GM18508 (cell line): ENCODE data around the gene PIK3R1.
A peak's percentile ranks its signal among the peaks of the same experiment; 100 is the strongest.

Experiments used
- ATAC-seq: cut with Tn5 transposase; IDR thresholded peaks from one replicate; pipeline ENCODE4 v1.9.1; 2021; ENCODE audit warnings: moderate number of reproducible peaks; ENCODE audit not compliant: insufficient read depth, unreplicated experiment

The PIK3R1 gene

DNA sequence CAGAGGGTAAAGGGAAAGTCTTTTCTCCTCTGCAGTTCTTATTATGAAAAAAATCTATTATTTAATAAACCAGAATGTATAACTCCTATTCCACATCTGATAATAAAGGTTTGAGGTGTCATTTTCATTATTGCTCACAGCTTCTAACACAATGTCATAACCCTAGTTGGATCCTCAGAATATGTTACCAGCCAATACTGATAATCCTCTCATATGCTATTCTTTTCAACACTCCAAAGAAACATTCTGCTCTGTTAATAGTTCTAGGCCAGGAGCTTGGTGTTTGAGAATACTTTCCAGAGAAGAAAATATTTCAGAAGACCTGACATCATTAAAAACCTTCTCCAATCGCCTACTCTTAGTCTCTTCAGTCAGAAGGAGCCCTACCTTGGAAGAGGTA, 127.1 kb downstream of the PIK3R1 start:
- no peak for ATAC-seq

- peak; percentile 64 for ATAC-seq
These were observed 127.9 kb downstream of the PIK3R1 start for GRCh38 chr5:68343421-68343826.

DNA sequence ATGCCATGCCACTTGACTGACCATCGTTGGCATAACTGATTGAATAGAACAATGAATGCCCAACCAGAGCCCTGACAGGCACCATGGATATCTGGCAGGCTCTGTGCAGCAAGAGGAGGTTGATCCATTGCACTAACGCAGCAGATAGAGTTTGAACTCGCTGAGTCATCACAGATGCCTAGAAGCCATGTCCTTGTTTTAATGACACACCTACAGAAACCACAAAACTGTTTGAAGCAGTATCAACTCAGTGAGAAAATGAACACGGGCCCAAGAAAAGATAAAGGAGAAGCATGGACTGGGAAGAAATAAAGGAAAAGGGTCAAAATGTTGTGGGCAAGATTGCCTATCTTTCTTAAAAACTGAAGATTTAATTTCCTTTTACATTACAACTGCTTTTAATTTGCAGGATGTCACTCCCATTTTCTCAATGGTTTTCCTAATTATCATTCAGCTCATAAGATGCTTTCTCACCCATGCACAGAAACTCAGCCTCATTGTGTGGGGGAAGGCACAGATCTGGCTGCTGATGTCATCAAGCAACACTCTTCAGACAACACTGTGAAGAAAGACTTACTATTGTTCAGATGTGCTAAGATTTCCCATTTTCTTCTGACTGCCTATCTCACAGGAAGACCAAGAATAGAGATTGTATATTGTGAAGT, 129.0 kb downstream of the PIK3R1 start:
- no peak for ATAC-seq

GRCh38 chr5:68345171-68345570, 129.6 kb downstream of the PIK3R1 start:
- ATAC-seq, result no peak

GRCh38 chr5:68345582-68345981, 130.0 kb downstream of the PIK3R1 start:
- no peak for ATAC-seq

DNA sequence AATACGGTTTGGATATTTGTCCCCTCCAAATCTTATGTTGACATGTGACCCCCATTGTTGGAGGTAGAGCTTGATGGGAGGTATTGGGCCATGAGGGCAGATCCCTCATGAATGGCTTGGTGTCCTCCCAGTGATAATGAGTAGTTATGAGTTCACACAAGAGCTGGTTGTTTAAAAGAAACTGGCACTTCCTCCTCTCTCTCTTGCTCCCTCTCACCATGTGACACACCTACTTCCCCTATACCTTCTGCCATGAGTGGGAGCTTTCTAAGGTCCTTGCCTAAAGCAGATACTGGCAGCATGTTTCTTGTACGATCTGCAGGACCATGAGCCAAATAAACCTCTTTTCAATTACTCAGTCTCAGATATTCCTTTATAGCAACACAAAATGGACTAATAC, 132.0 kb downstream of the PIK3R1 start:
- no peak for ATAC-seq

GRCh38 chr5:68348447-68349222, 133.1 kb downstream of the PIK3R1 start:
- ATAC-seq, result no peak

- no peak for ATAC-seq
These were observed 134.6 kb downstream of the PIK3R1 start for GRCh38 chr5:68350176-68350575.
